ENCODE data around the gene PROSER2. TPM values are rescaled to one million over a fixed set of nuclear protein-coding genes. Genes with fewer than 3 reads are reported as not detected.

Gene PROSER2
- total RNA-seq, 1 experiment from 2014 or later, result 4.1 TPM

DNA sequence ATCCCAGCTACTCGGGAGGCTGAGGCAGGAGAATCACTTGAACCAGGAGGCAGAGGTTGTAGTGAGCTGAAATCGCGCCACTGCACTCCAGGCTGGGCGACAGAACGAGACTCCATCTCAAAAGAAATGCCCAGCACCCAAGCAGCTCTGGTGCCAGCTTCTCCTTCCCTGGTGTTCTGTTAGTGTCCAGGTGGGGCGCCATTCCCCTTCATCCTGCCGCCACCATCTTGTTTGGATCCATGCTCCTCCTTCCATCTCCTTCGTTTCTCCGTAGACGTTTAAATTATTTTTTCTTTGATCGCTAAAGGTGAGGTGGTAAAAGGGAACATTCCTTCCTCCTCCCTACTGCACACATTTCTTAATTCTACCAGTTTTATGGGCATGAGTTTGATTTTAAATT is 30.3 kb downstream of the PROSER2 start:
- H3K4me1 ChIP-seq (ENCODE audit: control insufficient read depth, insufficient read depth, low read length), result no peaks in the 10 kb centered on the region
- intact Hi-C loops (cut with micrococcal nuclease; ENCODE audit: unreplicated experiment), result no loop called here
- CTCF ChIA-PET, result no interaction called here
- H3K9me3 ChIP-seq (ENCODE audit: control insufficient read depth, insufficient read depth, low read depth, low read length), result no peaks in the 10 kb centered on the region
- no peak for ATAC-seq
- TF ChIP-seq, protein P1, sequence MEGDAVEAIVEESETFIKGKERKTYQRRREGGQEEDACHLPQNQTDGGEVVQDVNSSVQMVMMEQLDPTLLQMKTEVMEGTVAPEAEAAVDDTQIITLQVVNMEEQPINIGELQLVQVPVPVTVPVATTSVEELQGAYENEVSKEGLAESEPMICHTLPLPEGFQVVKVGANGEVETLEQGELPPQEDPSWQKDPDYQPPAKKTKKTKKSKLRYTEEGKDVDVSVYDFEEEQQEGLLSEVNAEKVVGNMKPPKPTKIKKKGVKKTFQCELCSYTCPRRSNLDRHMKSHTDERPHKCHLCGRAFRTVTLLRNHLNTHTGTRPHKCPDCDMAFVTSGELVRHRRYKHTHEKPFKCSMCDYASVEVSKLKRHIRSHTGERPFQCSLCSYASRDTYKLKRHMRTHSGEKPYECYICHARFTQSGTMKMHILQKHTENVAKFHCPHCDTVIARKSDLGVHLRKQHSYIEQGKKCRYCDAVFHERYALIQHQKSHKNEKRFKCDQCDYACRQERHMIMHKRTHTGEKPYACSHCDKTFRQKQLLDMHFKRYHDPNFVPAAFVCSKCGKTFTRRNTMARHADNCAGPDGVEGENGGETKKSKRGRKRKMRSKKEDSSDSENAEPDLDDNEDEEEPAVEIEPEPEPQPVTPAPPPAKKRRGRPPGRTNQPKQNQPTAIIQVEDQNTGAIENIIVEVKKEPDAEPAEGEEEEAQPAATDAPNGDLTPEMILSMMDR (IDR thresholded peaks at IDR 0.05), result no peak; the same call in 1 of the 2 replicates
- TF ChIP-seq TCF7L2 (IDR thresholded peaks at IDR 0.05; ENCODE audit: low read depth, low read length) (no peak), POLR2AphosphoS5 (IDR thresholded peaks at IDR 0.05; ENCODE audit: low read depth, low read length) (no peak), SIN3A (IDR thresholded peaks at IDR 0.05; ENCODE audit: borderline replicate concordance, insufficient read depth, low read depth, low read length) (no peak)
- TF ChIP-seq, protein P2, sequence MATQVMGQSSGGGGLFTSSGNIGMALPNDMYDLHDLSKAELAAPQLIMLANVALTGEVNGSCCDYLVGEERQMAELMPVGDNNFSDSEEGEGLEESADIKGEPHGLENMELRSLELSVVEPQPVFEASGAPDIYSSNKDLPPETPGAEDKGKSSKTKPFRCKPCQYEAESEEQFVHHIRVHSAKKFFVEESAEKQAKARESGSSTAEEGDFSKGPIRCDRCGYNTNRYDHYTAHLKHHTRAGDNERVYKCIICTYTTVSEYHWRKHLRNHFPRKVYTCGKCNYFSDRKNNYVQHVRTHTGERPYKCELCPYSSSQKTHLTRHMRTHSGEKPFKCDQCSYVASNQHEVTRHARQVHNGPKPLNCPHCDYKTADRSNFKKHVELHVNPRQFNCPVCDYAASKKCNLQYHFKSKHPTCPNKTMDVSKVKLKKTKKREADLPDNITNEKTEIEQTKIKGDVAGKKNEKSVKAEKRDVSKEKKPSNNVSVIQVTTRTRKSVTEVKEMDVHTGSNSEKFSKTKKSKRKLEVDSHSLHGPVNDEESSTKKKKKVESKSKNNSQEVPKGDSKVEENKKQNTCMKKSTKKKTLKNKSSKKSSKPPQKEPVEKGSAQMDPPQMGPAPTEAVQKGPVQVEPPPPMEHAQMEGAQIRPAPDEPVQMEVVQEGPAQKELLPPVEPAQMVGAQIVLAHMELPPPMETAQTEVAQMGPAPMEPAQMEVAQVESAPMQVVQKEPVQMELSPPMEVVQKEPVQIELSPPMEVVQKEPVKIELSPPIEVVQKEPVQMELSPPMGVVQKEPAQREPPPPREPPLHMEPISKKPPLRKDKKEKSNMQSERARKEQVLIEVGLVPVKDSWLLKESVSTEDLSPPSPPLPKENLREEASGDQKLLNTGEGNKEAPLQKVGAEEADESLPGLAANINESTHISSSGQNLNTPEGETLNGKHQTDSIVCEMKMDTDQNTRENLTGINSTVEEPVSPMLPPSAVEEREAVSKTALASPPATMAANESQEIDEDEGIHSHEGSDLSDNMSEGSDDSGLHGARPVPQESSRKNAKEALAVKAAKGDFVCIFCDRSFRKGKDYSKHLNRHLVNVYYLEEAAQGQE (IDR thresholded peaks at IDR 0.05; ENCODE audit: insufficient read depth in 1 of 2, low read depth in 2 of 2, low read length in 1 of 2), result no peak
- no peaks in the 10 kb centered on the region for H3K27me3 ChIP-seq (ENCODE audit: control insufficient read depth, insufficient read depth, low read length)
- no TSS peak for BruUV-seq (replicated peaks)
- H3K4me3 ChIP-seq (ENCODE audit: low read depth in 2 of 2, low read length in 2 of 2), result no peak overlapping the region
- no peak for DNase-seq (ENCODE audit: low read depth, low spot score)
- in situ Hi-C loops (cut with HindIII; ENCODE audit: low pct_unique_long_range_greater_than_20kb, low sequenced_read_pairs), result no loop called here
- H3K36me3 ChIP-seq (ENCODE audit: control insufficient read depth, insufficient read depth, low read length), result no peaks in the 10 kb centered on the region
- no peak overlapping the region for H3K27ac ChIP-seq (ENCODE audit: low read length)
- POLR2A ChIA-PET, result no interaction called here

DNA sequence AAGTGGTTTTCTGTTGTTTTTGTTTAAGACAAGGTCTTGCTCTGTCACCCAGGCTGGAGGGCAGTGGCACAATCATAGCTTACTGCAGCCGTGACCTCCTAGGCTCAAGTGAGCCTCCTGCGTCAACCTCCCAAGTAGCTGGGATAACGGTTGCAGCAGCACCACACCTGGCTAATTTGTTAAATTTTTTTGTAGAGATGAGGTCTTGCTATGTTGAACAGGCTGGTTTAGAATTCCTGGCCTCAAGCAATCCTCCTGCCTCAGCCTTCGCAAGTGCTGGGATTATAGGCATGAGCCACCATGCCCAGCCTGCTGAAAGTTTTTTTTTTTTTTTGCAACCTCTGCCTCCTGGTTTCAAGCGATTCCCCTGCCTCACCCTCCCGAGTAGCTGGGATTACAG is 31.1 kb downstream of the PROSER2 start:
- BruUV-seq (replicated peaks), result no TSS peak
- TF ChIP-seq TCF7L2 (IDR thresholded peaks at IDR 0.05; ENCODE audit: low read depth, low read length), result no peak
- TF ChIP-seq SIN3A (IDR thresholded peaks at IDR 0.05; ENCODE audit: borderline replicate concordance, insufficient read depth, low read depth, low read length), result no peak
- TF ChIP-seq POLR2AphosphoS5 (IDR thresholded peaks at IDR 0.05; ENCODE audit: low read depth, low read length), result no peak
- TF ChIP-seq, protein P2 (IDR thresholded peaks at IDR 0.05; ENCODE audit: insufficient read depth in 1 of 2, low read depth in 2 of 2, low read length in 1 of 2), result no peak
- TF ChIP-seq, protein P1 (IDR thresholded peaks at IDR 0.05), result no peak
- no peak for ATAC-seq
- CTCF ChIA-PET, result interaction anchor here (0.5 to 0.7 kb wide), 2 partner anchors 21 to 195 kb away, joined by 3 read pairs; no protein-coding TSS in a partner anchor
- no peak for DNase-seq (ENCODE audit: low read depth, low spot score)
- Histone ChIP-seq H3K4me1 (ENCODE audit: control insufficient read depth, insufficient read depth, low read length) (no peaks in the 10 kb centered on the region), H3K27ac (ENCODE audit: low read length) (no peak overlapping the region), H3K27me3 (ENCODE audit: control insufficient read depth, insufficient read depth, low read length) (no peaks in the 10 kb centered on the region), H3K36me3 (ENCODE audit: control insufficient read depth, insufficient read depth, low read length) (no peaks in the 10 kb centered on the region), H3K9me3 (ENCODE audit: control insufficient read depth, insufficient read depth, low read depth, low read length) (no peaks in the 10 kb centered on the region), H3K4me3 (ENCODE audit: low read depth in 2 of 2, low read length in 2 of 2) (no peak overlapping the region)
- POLR2A ChIA-PET, result no interaction called here
- in situ Hi-C loops (cut with HindIII; ENCODE audit: low pct_unique_long_range_greater_than_20kb, low sequenced_read_pairs), result no loop called here
- intact Hi-C loops (cut with micrococcal nuclease; ENCODE audit: unreplicated experiment), result no loop called here

Data from Panc1 (cell line).